Measurements from ENCODE around the gene ZNF69.
"Not testable (repeated sequence)": the region's sequence is repeated elsewhere in the genome, so short reads cannot be mapped to it uniquely, and the experiment has no call there.

The ZNF69 gene

GRCh38 chr19:11902228-11902627, 14.6 kb downstream of the ZNF69 start:
- DNase-seq: no peak

GRCh38 chr19:11905928-11906327, 18.3 kb downstream of the ZNF69 start:
- DNase-seq: no peak

GRCh38 chr19:11911937-11912336, 24.4 kb downstream of the ZNF69 start:
- DNase-seq: not testable (repeated sequence)

GRCh38 chr19:11914417-11915051, 27.0 kb downstream of the ZNF69 start:
- DNase-seq: not testable (repeated sequence)

- DNase-seq: peak; percentile 28
Observed at GRCh38 chr19:11921852-11922495, 34.4 kb downstream of the ZNF69 start.

- peak; percentile 86 for DNase-seq
Observed at GRCh38 chr19:11924886-11925650, 37.5 kb downstream of the ZNF69 start, which contains the start of gene ZNF700. ZNF700 (plus strand) TSS chr19:11925107; CDS start chr19:11925211, 104 bp downstream.

GRCh38 chr19:11925651-11926187, 38.1 kb downstream of the ZNF69 start:
- DNase-seq: not testable (repeated sequence)

- no peak for DNase-seq
Observed at GRCh38 chr19:11927227-11927626, 39.6 kb downstream of the ZNF69 start.

- DNase-seq: no peak
Observed at GRCh38 chr19:11931051-11931450, 43.5 kb downstream of the ZNF69 start.

GRCh38 chr19:11931513-11931912, 43.9 kb downstream of the ZNF69 start:
- DNase-seq: no peak

- DNase-seq: not testable (repeated sequence)
Observed at GRCh38 chr19:11935829-11936228, 48.2 kb downstream of the ZNF69 start.

- not testable (repeated sequence) for DNase-seq
Observed at GRCh38 chr19:11938383-11938782, 50.8 kb downstream of the ZNF69 start.

- DNase-seq: not testable (repeated sequence)
Observed at GRCh38 chr19:11941361-11941887, 53.8 kb downstream of the ZNF69 start.

GRCh38 chr19:11942008-11942842, 54.6 kb downstream of the ZNF69 start:
- no peak for DNase-seq

GRCh38 chr19:11942843-11943108, 55.2 kb downstream of the ZNF69 start:
- no peak for DNase-seq

GRCh38 chr19:11944656-11945055, 57.1 kb downstream of the ZNF69 start:
- no peak for DNase-seq

- DNase-seq: no peak
Observed at GRCh38 chr19:11948646-11949045, 61.1 kb downstream of the ZNF69 start.

- DNase-seq: no peak
Observed at GRCh38 chr19:11949201-11949600, 61.6 kb downstream of the ZNF69 start.

GRCh38 chr19:11949614-11950080, 62.1 kb downstream of the ZNF69 start:
- DNase-seq: not testable (repeated sequence)

- no peak for DNase-seq
Observed at GRCh38 chr19:11950312-11950711, 62.7 kb downstream of the ZNF69 start.

Measured in NCI-H1417 treated with DMSO at 0.1 percent for 48 hours (cell line).